Activated CD8-positive, alpha-beta memory T cell treated with anti-CD3 and anti-CD28 coated beads, Interleukin-2, amount 50 U/mL, for 24 hours (primary cell): Measurements from ENCODE around the gene LNX2.
"Not testable (repeated sequence)": the region's sequence is repeated elsewhere in the genome, so short reads cannot be mapped to it uniquely, and the experiment has no call there.

ENCODE experiments used
- DNase-seq: peaks from one replicate; pipeline ENCODE4 v3.0.0-alpha.2; 2020; ENCODE audit errors: extremely low read depth

Gene LNX2

DNA sequence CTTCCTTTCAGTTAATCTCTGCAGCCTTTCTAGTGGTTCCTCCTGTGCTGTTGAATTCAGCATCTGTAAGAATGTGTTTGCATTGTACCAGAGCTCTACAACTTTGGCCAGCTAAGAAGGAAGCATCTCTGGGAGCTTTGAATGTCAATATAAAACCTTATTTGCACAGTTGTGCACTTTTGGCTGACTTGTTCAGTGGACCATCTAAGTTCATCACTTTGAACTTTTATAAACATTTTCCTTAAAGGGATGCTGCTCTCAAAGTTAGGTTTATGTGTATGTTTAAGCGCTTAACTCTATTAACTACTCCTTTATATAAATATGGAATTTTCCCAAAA is 16.9 kb upstream of the LNX2 start:
- no peak for DNase-seq

DNA sequence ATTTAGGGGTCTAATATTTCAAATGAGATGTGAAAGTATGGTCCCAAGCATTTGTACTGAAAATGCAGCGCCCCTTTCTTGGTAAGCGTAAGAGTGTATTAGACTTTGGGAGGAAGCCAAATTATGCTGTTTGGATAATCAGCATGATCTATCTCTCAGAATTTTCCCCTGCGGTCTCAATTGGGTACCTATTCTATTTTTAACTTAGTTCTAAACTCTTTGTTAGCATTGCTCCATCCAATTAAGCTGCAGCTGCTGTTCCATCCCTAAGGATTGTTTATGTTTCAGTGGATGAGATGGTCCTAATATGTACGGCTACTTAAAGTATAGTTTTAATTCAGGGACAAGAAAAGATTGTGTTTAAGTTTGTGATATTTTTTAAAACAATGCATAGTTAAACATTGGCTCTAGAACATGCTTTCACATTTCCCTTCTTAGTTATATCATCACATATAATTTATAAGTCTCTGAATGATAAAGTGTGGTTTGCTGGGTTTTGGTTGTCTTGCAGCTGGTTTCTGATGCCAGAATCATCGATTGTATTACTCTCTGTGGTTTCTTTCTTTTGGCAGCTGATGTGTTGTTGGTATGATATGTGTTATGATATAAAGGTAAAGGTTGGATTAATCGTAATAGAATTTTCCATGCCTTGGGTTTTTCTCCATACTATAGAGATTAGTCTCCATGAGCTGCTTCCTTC is 16.4 kb upstream of the LNX2 start:
- no peak for DNase-seq

DNA sequence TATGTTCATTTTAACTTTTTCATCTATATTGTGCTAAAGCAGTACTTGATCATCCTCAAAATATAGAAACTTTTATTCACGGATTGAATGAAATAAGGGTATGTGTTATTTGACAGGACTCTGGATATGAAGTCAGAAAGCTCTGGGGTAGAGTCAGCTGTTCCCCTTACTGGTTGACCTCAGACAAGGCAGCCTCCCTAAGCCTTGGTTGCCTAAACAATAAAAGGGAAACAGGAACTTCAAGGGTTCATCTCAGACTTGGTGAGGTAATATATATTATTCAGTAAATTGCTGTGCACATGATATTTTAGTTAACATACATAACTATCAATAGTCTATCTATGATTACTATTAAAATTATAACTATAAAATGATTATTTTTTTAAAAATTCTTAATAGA is 14.9 kb upstream of the LNX2 start:
- no peak for DNase-seq

DNA sequence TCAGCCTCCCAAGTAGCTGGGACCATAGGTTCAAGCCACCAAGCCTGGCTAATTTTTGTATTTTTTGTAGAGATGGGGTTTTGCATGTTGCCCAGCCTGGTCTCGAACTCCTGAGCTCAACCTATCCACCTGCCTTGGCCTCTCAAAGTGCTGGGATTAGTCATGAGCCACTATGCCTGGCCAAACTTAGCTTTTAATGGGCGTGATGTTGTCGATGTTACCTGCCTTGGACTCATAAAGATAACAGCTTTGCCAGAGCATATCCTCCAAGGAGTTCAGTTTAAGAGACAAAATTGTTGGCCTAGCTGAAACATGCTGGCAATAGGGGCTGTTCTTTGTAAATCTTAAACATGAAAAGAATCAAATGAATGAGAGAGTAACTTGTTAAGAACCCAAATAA is 14.5 kb upstream of the LNX2 start:
- DNase-seq = no peak

DNA sequence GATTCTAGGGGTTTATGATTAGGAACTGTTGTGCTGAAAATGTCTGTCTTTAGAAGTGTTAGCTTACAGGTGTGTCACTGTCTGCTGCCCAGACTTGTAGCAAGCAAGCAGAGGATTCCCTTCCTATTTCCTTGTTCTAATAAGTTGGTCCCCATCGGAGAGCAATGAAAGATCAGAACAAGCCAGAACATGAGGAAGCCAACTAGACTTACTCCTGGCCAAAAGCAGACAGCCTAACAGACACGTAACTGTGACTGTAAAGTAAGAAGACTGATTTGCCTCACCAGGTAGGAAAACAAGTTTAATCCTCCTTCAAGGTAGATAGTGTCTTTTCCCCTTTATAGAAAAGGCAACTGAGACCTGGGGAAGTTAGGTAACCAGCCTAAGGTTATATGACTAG is 13.9 kb upstream of the LNX2 start:
- DNase-seq = no peak

DNA sequence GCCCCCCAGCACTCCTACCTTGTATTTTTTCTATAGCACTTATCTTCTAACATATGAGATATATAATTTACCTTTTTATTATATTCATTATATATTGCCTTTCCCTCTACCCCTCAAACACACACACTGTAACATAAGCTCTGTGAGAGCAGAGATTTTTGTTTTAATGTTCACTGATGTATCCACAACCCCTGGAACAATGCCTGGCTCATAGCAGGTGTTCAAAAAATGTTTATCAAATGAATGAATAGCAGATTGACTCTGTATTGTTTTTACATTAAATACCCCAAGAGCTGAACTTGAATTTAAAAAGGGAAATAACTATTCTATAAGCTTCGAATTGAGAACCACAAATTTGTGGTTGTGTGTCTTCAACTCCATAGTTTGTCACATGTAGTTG is 12.3 kb upstream of the LNX2 start:
- no peak for DNase-seq

DNA sequence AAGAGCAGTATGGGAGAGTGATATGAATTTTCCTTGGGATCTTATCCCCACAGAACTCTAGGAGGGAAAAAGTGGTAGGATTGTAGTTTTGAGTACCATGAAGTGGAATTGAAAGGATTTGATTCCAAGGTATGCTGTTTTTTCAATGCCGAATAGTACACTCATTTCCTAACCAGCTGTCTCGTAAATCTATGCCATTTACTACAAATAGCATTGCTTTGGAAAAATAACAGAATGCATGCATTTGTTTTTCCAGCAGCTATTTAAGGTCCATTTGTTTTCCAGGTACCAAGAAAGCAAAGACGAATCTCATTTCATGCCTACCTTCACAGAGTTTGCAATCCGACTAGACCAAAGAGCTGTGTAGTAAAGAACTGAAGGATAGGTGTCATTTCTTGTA is 11.9 kb upstream of the LNX2 start:
- DNase-seq = no peak

DNA sequence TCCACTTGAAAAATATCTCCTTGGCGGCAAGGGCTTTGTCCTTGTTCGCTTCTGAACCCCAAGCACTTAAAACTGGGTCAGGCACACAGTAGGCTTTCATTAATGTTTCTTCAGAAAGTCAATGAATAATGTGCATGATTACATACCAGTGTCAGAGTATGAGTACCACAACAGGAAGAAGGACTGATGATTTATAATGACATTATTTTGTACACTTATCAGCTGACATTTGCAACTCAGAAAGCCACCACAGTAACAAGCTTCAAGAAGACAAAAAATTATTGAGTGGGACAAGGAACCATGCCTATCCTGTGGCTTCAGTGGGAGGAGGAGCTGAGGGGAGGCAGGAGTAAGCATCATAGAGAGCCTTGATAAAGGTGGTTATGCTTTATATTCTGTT is 11.3 kb upstream of the LNX2 start:
- DNase-seq = no peak

DNA sequence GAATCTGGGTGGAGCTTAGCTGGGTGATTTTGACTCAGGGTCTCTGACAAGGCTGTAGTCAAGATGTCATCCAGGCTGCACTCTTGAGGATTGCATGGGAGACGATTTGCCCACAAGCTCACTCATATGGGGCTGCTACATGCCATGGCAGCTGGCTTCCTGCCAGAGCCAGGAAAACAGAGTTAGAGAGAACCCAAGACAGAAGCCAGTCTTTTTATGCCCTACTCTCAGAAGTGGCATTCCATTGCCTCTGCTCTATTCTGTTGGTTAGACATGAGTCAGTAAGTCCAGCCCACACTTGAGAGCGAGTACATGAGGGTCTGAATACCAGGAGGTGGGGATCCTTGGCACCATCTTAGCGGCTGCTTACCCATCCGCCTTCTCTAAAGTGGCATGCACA is 10.8 kb upstream of the LNX2 start:
- DNase-seq = no peak

DNA sequence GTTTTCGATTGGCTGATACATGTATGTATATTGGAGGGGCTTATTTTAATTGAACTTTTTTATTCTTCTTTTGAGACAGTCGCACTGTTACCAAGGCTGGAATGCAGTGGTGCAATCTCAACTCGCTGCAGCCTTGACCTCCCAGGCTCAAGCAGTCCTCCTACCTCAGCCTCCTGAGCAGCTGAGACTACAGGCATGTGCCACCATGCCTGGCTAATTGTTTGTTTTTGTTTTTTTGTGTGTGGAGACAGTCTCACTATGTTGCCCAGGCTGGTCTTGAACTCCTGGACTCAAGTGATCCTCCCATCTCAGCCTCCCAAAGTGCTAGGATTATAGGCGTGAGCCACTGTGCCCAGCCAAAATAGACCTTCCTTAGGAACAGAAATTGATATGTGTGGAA is 8.4 kb upstream of the LNX2 start:
- DNase-seq = not testable (repeated sequence)

DNA sequence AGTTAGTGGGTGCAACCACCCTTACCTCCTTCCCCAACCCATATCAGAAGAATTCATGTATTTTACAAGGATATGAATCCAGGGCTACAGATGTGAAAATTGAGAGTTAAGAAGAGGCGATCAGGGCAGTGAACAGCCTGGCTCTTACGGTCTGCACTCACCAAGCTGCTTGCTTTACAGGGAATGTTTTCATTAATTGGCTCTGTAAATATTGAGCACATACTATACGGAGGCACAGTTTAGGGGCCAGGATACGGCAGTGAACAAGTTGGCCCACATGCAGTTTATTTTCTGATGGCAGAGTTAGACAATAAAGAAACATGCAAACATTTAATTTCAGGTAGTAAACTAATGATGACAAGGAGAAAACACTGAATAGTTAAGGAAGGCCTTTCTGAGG is 7.8 kb upstream of the LNX2 start:
- no peak for DNase-seq

DNA sequence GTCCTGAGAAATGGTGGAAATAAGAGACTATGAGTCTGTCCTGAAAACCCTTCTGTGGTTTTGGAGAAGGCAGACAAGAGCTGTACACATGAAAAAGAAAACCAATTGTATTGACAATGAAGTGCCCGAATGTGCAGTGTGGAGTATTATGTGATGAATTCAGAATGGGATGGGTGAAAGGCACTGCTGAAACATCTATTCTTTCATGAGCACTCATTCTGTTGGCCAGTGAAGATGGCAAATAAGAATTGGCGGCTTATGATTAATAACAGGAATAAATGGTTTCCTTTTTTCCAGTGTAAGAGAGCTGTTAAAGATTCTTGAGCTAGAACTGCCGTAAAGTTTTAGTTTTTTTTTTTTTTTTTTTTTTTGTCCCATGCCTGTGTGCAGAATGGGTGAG is 7.1 kb upstream of the LNX2 start:
- DNase-seq = no peak

DNA sequence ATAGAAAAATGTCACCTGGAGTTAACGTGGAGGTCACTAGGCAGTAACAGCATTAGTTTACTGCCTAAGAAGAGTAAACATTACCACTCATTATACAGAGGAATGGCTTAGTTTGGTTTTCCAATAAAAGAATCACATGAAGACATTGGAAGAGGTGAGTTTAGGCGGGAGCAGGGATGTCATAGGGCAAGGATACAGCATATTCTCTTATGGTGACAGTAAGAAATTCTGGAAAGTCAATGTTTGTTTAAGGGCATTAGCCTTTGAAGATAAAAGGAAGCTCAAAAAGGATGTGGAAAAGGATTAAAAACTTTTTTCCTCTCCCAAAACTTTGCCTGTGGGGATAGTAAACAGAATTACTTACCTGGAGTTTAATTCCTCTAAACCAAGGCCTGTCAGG is 5.5 kb upstream of the LNX2 start:
- no peak for DNase-seq

DNA sequence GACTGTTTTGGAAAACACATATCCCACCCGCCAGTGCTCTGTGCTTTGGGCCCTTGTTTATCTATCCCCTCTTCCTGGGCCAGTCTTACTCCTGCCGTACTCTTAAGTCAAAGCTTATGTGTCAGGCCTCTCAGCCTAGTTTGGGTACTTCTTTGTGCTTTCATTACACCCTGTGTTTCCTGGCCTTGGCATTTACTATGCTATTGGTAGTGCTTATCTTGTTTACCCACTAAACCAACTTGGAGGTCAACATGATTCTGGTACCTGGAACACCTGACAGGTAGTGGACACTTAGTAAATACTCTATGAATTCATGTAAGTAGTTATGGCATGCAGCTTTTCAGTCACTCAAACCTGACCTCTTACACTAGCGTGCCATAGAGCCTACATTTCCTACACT is 3.7 kb upstream of the LNX2 start:
- no peak for DNase-seq

DNA sequence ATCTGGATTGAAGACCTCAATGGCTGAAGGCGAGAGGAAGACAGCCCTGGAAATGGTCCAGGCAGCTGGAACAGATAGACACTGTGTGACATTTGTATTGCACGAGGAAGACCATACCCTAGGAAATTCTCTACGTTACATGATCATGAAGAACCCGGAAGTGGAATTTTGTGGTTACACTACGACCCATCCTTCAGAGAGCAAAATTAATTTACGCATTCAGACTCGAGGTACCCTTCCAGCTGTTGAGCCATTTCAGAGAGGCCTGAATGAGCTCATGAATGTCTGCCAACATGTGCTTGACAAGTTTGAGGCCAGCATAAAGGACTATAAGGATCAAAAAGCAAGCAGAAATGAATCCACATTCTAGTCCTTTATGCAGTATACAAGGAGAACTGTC is 2.6 kb upstream of the LNX2 start:
- no peak for DNase-seq

DNA sequence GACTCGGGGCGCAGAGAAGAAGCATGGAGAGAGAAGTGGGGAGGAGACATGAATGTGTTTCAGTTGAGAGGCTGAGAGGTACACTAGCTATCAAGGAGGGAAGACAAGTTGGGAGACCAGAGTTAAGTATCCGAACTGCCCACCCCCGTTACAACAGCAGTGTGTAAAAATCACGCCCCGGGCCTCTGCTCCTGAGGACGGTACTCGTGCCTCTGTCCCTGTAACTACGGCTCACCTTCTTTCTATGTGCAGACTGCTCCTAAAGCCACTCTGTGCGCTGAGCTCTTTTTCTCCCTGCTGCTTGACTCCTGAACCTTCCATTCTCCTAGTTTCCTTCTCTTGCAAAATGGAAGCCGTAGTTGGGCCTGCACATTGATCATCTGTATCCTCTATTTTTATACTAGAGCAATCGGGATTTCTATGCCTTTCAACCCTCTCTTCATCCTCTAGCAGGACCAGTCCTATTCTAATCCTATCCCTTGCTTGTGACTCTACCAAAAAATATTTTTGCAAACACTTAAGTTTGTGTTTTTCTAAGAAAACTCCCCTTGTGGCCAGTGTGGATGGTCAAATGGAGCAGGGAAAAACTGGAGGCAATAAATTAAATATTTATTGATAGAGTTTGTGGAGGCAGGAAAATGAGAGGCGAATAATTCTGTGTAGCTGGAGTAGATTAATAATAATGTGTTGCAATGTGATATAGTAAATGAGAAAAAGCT is 1.9 kb upstream of the LNX2 start:
- DNase-seq = no peak

DNA sequence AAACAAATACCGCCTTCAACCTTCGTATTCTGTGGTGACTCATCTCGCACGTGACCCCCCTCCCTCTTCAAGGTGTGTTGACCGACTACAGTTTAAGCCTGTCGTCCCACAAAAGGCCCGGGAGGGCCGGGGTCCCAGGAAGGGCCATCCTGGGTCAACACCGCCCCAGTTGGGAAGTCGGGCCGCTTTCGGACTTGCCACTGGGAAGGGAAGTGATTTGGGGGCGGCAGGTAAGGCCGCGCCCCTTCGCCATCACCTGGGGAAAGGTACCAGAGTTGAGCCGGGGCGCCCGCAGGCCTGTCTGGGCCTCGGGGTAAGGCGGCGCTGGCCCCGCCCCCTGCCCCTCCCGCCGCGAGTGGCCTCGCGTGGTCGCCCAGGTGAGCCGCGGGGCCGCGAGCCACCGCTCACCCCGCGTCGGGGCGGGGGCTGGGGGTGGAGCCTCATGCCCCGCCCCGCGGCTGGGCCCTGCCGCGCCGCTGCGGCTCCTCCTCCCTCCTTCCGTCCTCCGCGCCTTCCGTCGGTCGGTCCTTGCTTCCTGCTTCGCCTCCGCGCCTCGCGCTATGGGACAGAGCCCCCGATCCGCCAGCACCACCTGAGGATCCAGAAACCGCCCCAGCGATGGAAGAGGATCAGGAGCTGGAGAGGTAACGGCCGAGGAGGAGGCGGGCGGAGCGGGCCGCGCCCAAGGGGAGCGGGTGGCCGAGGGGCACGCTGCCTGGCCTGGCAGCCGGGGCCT is 1.2 kb upstream of the LNX2 start, which contains the start of gene POLR1D:
TSS of gene POLR1D (plus strand) at position 527 of the 736 bp plus-strand sequence. CDS start at position 619, 92 bp downstream.
- DNase-seq = peak; percentile 40

DNA sequence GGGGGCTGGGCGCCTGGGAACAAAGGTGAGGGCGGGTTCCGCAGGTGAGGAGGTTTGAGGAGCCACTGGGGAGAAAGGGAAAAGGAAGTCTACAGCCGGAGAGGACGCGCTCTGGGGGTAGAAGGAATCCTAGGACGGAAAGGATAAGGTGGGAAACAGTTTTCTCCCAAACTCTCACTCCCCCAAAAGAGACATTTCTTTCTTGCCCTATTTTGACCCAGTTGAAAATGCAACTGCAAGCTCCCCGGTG is 712 bp upstream of the LNX2 start:
- DNase-seq = no peak

DNA sequence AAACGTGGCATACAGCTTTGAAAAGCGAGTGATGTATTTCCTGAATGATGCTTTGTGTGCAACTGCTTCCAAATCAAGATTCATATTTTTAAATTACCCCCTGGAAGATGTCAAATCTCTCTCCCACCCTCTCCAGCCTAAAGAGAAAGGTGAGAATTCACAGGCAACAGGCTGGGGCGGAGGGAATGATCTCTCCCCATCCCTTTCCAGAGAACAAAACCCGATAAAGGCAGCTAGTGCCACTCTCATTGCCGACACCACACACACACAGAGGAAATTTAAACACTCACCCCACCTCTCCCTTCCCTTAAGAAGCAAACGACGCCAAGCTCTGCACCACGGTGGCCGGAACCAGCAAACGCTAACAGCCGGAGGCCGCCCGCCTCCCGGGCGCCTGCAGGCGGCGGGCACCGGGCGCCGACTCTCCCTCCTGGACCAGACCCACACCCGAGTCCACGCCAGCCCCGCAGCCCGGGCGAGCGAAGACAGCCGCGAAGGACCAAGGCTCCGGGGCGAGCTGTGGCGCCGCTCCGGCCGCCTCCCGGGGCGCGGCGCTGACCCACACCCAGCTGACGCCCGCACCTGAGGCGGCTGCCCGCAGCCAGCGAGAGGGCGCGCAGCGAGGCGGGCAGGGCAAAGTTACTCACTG is 477 bp downstream of the LNX2 start:
- no peak for DNase-seq

DNA sequence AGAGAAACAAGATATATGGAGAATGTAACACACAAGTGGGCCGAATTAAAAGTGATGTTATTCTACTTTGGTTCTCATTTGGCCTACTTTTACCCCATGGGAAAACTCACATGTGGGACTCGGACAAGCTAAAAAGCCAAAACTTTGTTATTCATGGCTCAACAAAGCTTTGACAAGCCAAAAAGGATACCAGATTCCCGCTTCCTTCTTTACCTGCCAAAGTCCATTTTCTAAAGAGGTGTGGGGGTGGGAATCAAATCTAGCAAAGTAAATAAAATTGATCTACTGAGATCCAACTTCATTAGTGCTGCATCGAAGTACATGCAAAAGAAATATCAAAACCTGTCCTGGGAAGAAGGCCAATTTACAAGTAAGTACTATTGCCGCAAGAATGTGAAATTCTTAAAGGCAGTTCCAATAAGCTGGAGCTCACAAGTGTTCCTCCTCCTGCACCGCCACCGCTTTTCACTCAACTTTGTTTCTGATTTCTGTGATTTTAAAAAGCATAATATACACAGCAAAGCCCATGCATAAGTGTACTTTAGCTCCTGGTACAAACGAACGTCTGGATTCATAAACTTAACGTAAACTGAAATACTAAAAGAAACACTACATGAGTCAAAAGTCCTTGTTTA is 1.1 kb downstream of the LNX2 start:
- no peak for DNase-seq

DNA sequence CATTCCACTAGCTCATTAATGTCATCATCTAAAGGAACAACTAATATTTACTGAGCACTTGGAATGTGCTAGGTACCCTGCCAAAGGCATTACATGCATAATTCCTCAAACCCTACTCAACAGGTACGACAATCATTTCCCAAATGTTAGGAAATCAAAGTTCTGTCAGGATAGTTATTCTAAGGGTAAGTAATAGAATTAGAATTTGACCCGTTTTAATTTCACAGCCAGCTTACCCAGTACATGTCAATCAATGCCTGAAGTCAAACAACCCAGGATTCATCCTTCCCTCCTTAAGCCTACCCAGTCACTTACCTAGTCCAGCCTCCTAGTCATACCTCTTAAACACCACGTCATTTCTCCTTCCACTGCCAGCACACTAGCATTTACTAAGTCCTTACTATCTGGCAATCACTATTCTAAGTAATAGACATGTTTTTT is 2.4 kb downstream of the LNX2 start:
- no peak for DNase-seq

DNA sequence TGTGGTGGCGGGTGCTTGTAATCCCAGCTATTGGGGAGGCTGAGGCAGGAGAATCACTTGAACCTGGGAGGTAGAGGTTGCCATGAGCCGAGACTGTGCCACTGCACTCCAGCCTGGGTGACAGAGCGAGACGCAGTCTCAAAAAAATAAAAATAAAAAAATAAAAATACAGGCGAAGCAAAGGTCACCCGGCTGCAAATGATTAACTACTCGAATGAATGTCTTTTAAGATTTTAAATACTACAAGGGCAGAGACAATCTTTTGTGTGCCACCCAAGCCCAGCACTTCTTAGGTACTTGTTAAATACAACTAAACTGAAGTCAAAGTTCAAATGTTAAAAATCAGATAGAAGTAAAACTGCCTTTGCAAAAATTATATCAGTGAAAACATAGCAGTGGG is 6.7 kb downstream of the LNX2 start:
- DNase-seq = no peak
